Fibroblast of mammary gland (primary cell): ENCODE results near the gene CILP.
"Not testable (repeated sequence)": the region's sequence is repeated elsewhere in the genome, so short reads cannot be mapped to it uniquely, and the experiment has no call there.

Experiments
- DNase-seq: peaks from one replicate; pipeline ENCODE4 v3.0.0-alpha.2; 2010; ENCODE audit warnings: low read depth
- H3K4me3 ChIP-seq: 2 replicates; pipeline ENCODE4 v1.5.1; 2011; ENCODE audit warnings: low read depth, mild to moderate bottlenecking, low read length, moderate library complexity; ENCODE audit not compliant: control insufficient read depth
- TF ChIP-seq, protein P1 (sequence below): conservative IDR thresholded peaks from 2 replicates; pipeline ENCODE4 v1.5.1; 2011; ENCODE audit warnings: low read depth, low read length, inconsistent platforms; ENCODE audit not compliant: control insufficient read depth, insufficient read depth

CILP gene

DNA sequence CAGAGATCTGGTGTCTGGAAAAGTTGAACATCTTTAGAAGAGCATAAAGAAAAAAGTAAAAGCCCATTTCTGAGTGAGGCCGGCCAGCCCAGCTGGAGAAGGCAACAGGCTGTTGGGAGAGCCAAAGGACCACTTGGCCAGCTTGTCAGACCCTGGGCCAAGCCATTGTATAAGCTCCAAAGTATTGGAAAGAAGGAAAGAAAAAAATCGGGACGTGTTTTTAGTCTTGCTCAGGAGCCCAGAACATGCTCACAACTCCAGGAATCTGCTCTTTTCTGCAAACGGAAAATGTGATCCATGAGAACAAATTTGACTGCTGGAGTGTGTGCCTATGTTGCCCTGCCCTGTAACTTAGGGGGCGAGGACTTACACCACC is 15.7 kb downstream of the CILP start:
- TF ChIP-seq, protein P1, sequence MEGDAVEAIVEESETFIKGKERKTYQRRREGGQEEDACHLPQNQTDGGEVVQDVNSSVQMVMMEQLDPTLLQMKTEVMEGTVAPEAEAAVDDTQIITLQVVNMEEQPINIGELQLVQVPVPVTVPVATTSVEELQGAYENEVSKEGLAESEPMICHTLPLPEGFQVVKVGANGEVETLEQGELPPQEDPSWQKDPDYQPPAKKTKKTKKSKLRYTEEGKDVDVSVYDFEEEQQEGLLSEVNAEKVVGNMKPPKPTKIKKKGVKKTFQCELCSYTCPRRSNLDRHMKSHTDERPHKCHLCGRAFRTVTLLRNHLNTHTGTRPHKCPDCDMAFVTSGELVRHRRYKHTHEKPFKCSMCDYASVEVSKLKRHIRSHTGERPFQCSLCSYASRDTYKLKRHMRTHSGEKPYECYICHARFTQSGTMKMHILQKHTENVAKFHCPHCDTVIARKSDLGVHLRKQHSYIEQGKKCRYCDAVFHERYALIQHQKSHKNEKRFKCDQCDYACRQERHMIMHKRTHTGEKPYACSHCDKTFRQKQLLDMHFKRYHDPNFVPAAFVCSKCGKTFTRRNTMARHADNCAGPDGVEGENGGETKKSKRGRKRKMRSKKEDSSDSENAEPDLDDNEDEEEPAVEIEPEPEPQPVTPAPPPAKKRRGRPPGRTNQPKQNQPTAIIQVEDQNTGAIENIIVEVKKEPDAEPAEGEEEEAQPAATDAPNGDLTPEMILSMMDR = no peak
- DNase-seq = no peak
- H3K4me3 ChIP-seq = no peak overlapping the region

DNA sequence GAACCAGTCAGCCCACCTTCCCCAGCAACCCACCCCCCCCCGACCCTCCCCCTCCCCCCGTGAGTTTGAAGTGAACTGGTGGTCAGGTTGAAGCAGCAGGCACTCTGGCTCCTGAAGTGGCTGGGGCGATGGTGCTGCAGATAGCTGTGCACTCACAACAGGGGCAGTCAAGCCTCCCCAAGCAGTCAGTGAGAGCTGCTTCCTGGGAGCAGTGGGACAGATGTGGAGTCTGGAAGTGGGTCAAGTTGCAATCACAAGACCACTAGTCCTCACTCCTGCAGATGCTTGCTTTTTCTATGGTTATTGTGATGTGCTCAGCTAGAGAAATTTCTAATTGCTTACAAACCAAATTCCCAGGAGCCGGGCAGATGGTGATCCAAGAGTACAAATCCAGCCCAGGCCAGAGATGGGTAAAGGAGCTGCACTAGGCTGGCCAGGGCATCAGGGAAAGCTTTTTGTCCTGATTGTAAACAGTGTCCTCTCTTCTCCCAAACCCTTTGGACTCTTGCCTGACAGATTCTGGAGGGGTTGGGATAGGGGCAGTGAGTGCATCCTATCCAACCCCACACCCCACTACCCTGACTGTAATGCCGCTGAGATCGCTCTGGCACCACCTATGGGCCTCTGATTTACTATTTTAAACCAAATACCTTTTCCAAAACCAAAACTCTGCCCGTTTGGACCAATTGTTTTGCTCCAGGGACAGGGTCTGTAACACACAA is 16.3 kb downstream of the CILP start:
- TF ChIP-seq, protein P1 = no peak
- H3K4me3 ChIP-seq = no peak overlapping the region
- DNase-seq = peak; percentile 42

DNA sequence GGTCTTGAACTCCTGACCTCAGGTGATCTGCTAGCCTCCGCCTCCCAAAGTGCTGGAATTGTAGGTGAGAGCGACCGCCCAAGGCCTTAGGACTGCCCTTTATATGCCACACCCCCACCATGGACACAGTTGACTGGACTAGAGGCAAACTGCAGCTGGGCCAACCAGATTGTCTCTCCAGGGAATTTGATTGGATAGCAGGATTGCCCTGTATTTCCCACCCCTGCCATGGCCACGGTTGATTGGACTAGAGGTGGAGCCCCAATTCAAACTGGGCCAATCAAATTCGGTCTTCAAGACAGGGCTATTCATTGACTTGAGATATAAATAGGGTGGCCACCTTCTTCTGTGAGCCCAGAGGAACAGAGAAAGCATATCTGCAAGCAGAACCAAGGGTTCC is 19.3 kb downstream of the CILP start:
- peak; percentile 44 for DNase-seq
- no peak overlapping the region for H3K4me3 ChIP-seq
- TF ChIP-seq, protein P1 = no peak

DNA sequence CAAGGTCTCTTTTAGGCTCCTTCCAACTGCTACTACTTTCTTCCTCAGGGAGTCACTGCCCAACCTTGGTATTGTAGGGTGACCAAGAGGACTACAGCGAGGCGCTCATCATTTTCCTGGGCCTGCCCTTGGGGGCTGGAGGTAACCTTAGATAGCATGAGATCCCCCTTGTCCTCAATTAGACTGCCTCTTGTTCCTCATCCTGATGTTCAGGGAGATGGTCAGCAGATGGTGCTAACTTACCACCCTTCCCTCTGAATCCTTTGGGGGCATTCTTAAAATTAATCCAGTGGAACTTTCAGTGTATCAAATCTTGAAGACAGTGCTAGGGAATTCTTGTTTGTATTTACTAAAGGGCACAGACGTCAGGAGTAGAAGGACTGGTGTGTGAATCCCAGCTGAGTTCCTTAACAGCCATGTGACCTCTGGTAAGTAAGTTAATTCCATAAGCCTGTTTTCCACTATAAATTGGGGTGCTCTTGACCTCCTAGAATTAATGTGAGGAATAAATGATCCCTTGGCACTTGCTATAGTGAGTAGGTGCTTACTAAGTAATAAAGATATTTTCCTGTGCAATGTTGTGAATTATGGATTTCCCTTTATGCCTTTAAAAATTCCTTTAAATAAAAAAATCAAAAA is 22.1 kb downstream of the CILP start:
- TF ChIP-seq, protein P1 = peak; percentile 86
- H3K4me3 ChIP-seq = no peak overlapping the region
- DNase-seq = peak; percentile 69

DNA sequence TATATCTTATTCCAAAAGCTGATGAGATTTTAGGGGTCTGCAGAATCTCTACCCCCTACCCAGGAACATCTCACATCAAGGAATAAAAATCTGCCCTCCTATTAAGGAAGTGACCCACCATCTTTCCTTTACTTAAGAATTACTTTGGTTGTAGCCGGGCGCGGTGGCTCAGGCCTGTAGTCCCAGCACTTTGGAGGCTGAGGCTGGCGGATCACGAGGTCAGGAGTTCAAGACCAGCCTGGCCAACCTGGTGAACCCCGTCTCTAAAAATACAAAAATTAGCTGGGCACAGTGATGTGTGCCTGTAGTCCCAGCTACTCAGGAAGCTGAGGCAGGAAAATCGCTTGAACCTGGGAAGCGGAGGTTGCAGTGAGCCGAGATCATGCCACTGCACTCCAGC is 22.8 kb downstream of the CILP start:
- not testable (repeated sequence) for DNase-seq, H3K4me3 ChIP-seq

DNA sequence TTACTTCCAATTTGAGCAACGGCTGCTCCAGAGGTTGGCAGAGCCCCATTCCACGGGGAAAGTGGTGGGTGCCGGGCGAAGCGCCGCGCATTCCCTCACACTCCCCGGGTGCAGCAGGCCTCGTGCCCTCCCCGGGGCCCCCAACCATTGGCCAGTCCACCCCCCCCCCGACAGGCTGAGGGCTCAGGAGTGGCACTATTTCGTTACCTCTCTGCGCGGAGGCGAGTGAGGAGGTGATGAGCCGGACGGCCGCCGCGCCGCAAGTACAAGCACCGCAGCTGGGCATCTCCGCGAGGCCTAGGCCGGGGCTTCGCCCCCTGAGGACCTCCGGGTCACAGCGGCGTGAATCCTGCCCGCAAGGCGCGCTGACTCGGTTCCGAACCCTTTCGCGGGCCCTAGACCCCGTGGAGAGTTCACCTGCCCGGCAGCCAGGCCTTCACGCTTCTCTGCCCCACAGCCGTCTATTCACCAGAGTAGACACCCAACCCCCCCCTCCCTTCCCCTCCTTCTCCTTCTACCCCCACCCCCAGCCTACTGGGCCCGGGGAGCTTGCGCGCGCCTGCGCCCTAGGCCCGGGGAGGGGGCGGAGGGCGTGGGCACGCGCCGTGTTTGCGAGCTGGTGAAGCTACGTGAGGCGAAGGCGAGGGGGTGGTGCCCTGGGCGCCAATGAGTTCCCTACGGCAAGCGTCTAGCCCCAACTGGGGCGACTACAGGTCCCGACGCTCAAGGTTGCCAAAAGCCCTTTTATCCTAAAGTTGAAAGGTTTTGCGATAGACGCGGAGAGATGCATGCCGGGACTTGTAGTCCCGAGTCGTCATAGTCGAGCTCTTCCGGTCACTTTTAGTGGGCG is 26.2 kb downstream of the CILP start, which contains the start of gene CLPX:
Gene CLPX, minus strand, starts transcription at position 475 of the 850 bp plus-strand sequence. Its CDS starts 189 bp downstream, at position 286.
- peak; percentile 93 for DNase-seq
- peak within 1 kb of the TSS; percentile 91 for H3K4me3 ChIP-seq
- TF ChIP-seq, protein P1 = no peak
